ENCODE results near the gene OR51I1. TPM values are rescaled to one million over a fixed set of nuclear protein-coding genes. Genes with fewer than 3 reads are reported as not detected.

OR51I1 gene
- total RNA-seq, 1 donor: 0.09 TPM

GRCh38 chr11:5443835-5444393 lies 2.6 kb upstream of the OR51I1 start:
- no peak for DNase-seq (ENCODE audit: low read depth)
- TF ChIP-seq CTCF (IDR thresholded peaks at IDR 0.05; ENCODE audit: insufficient read depth, low read length): no peak
- no peak overlapping the region for H3K4me3 ChIP-seq (ENCODE audit: low read depth, low read length)

- no peak for DNase-seq (ENCODE audit: low read depth)
- H3K4me3 ChIP-seq (ENCODE audit: low read depth, low read length): no peak overlapping the region
- no peak for TF ChIP-seq CTCF (IDR thresholded peaks at IDR 0.05; ENCODE audit: insufficient read depth, low read length)
Measured at GRCh38 chr11:5423131-5423530, 18.2 kb downstream of the OR51I1 start.

GRCh38 chr11:5421811-5422210 lies 19.5 kb downstream of the OR51I1 start, which contains the start of gene OR51Q1:
OR51Q1 (plus strand) TSS chr11:5422111; CDS start chr11:5422201, 90 bp downstream.
- no peak for TF ChIP-seq CTCF (IDR thresholded peaks at IDR 0.05; ENCODE audit: insufficient read depth, low read length)
- no peak for DNase-seq (ENCODE audit: low read depth)
- no peak within 1 kb of the TSS for H3K4me3 ChIP-seq (ENCODE audit: low read depth, low read length)

GRCh38 chr11:5420993-5421392 lies 20.3 kb downstream of the OR51I1 start:
- TF ChIP-seq CTCF (IDR thresholded peaks at IDR 0.05; ENCODE audit: insufficient read depth, low read length): no peak
- no peak overlapping the region for H3K4me3 ChIP-seq (ENCODE audit: low read depth, low read length)
- DNase-seq (ENCODE audit: low read depth): no peak

- no peak overlapping the region for H3K4me3 ChIP-seq (ENCODE audit: low read depth, low read length)
- DNase-seq (ENCODE audit: low read depth): no peak
- TF ChIP-seq CTCF (IDR thresholded peaks at IDR 0.05; ENCODE audit: insufficient read depth, low read length): no peak
Measured at GRCh38 chr11:5405173-5405572, 36.1 kb downstream of the OR51I1 start.

- H3K4me3 ChIP-seq (ENCODE audit: low read depth, low read length): no peak overlapping the region
- no peak for TF ChIP-seq CTCF (IDR thresholded peaks at IDR 0.05; ENCODE audit: insufficient read depth, low read length)
- DNase-seq (ENCODE audit: low read depth): no peak
Measured at GRCh38 chr11:5398936-5399335, 42.4 kb downstream of the OR51I1 start.

- no peak for TF ChIP-seq CTCF (IDR thresholded peaks at IDR 0.05; ENCODE audit: insufficient read depth, low read length)
- DNase-seq (ENCODE audit: low read depth): no peak
- H3K4me3 ChIP-seq (ENCODE audit: low read depth, low read length): no peak overlapping the region
Measured at GRCh38 chr11:5394091-5394490, 47.2 kb downstream of the OR51I1 start.
